Measurements from ENCODE around the gene ARL13B. TPM values are rescaled to one million over a fixed set of nuclear protein-coding genes. Genes with fewer than 3 reads are reported as not detected.

The ARL13B gene
- total and polyA plus RNA-seq, 2 of the 8 experiments (the other 6 are each of a cell fraction or from before 2014, with no cell fraction given), result 1.5 to 12.7 TPM

- Histone ChIP-seq H3K56ac (replicated peaks; ENCODE audit: insufficient read length, low read depth, low read length) (no peak overlapping the region), H2AK5ac (ENCODE audit: low read depth, low read length) (no peak overlapping the region), H3K4me2 (ENCODE audit: insufficient read depth in 1 of 2, low read depth in 2 of 2, low read length in 2 of 2) (no peak overlapping the region), H3K4ac (replicated peaks; ENCODE audit: insufficient read length, low read depth, low read length) (no peak overlapping the region), H3K79me2 (ENCODE audit: control insufficient read depth in 1 of 2, insufficient read depth in 2 of 2, low read length in 2 of 2) (no peaks in the 10 kb centered on the region), H3K23me2 (ENCODE audit: low read depth, low read length) (no peaks in the 10 kb centered on the region), H3K14ac (ENCODE audit: insufficient read length) (no peak overlapping the region), H2BK5ac (ENCODE audit: low read depth, low read length) (no peak overlapping the region), H2BK12ac (ENCODE audit: low read depth, low read length) (no peak overlapping the region), H3K9me3 (ENCODE audit: insufficient read depth in 2 of 2, low read depth in 1 of 2, low read length in 1 of 2) (peaks cover 23 to 58% of the 10 kb centered on the region in 2 experiments), H3K27me3 (replicated peaks in 1 of 4; ENCODE audit: control insufficient read depth in 3 of 4, extremely low read depth in 1 of 4, insufficient read depth in 3 of 4, low read length in 3 of 4) (no peaks in the 10 kb centered on the region), H4K5ac (ENCODE audit: insufficient read length, low read depth, low read length) (no peak overlapping the region), H4K20me1 (replicated peaks in 1 of 2; ENCODE audit: control insufficient read depth in 1 of 2, insufficient read depth in 2 of 2, low read length in 2 of 2) (no peaks in the 10 kb centered on the region), H2BK15ac (ENCODE audit: low read length) (no peak overlapping the region), H3K4me1 (replicated peaks in 1 of 4; ENCODE audit: control insufficient read depth in 3 of 4, insufficient read depth in 4 of 4, low read length in 3 of 4) (no peaks in the 10 kb centered on the region), H3K9ac (replicated peaks in 1 of 4; ENCODE audit: extremely low read depth in 1 of 4, low read depth in 3 of 4, low read length in 3 of 4) (no peak overlapping the region), H3K27ac (ENCODE audit: low read depth, low read length) (no peak overlapping the region), H3K23ac (ENCODE audit: insufficient read length) (no peak overlapping the region), H2BK20ac (ENCODE audit: low read length) (no peak overlapping the region), H4K91ac (replicated peaks; ENCODE audit: insufficient read length, low read length) (no peak overlapping the region), H3K36me3 (ENCODE audit: control insufficient read depth in 2 of 4, insufficient read depth in 4 of 4, low read length in 3 of 4) (no peaks in the 10 kb centered on the region), H2AFZ (ENCODE audit: low read length) (no peak overlapping the region), H3K18ac (ENCODE audit: extremely low read depth, low read length) (no peak overlapping the region), H2BK120ac (replicated peaks; ENCODE audit: low read depth, low read length) (no peak overlapping the region), H3K79me1 (ENCODE audit: low read depth, low read length) (no peaks in the 10 kb centered on the region), H3K4me3 (ENCODE audit: extremely low read depth in 1 of 4, insufficient read depth in 2 of 4, low read depth in 3 of 4, low read length in 4 of 4) (no peak overlapping the region), H4K8ac (ENCODE audit: extremely low read depth, insufficient read depth, low read length) (no peak overlapping the region)
- WGBS, 2 experiments (ENCODE audit: extremely low coverage in 1 of 2, insufficient coverage in 1 of 2, insufficient read length in 1 of 2, insufficient replicate concordance in 2 of 2, low coverage in 1 of 2, low lambda C conversion rate in 2 of 2, missing lambda C conversion rate in 1 of 2), result 90% methylated on average over 1 of the region's 1 CpG; no CpG with 5 or more reads in 1 of the 2 experiments
- FAIRE-seq (no peak), DNase-seq (ENCODE audit: low read depth in 1 of 2, low spot score in 2 of 2) (no peak)
- CTCF ChIA-PET (ENCODE audit: partially characterized antibody), result no interaction called here
- TF ChIP-seq SIX5 (IDR thresholded peaks at IDR 0.05; ENCODE audit: low read depth, low read length) (no peak), CTBP2 (IDR thresholded peaks at IDR 0.05; ENCODE audit: borderline replicate concordance, insufficient read depth, insufficient read length, low read length) (no peak), SP2 (IDR thresholded peaks at IDR 0.05; ENCODE audit: low read length) (no peak), CREB1 (IDR thresholded peaks at IDR 0.05) (no peak), ASH2L (IDR thresholded peaks at IDR 0.05; ENCODE audit: low read length) (no peak), POLR2A (IDR thresholded peaks at IDR 0.05; ENCODE audit: control extremely low read depth in 1 of 2, low read depth in 2 of 2, low read length in 2 of 2) (no peak), ZNF274 (IDR thresholded peaks at IDR 0.05; ENCODE audit: borderline replicate concordance, extremely low read depth, low read length) (no peak), PHF8 (conservative IDR thresholded peaks at IDR 0.05; ENCODE audit: low read depth, low read length) (no peak), EZH2 (IDR thresholded peaks at IDR 0.05; ENCODE audit: low read depth, low read length, severe bottlenecking) (no peak), RAD21 (IDR thresholded peaks at IDR 0.05 in 1 of 2, conservative IDR thresholded peaks at IDR 0.05 in 1 of 2; ENCODE audit: low read depth in 2 of 2, low read length in 2 of 2) (no peak)
- POLR2A ChIA-PET (ENCODE audit: partially characterized antibody), result no interaction called here
Observed at GRCh38 chr3:93936549-93936948, 43.4 kb upstream of the ARL13B start.
